ENCODE measurements around the gene INPP4A.
"Not testable (repeated sequence)": the region's sequence is repeated elsewhere in the genome, so short reads cannot be mapped to it uniquely, and the experiment has no call there.

Gene INPP4A

GRCh38 chr2:98426771-98427170, 17.9 kb upstream of the INPP4A start:
- no peak overlapping the region for H3K27ac ChIP-seq
- no peak for TF ChIP-seq CTCF (conservative IDR thresholded peaks at IDR 0.05)

- no peak for TF ChIP-seq CTCF (conservative IDR thresholded peaks at IDR 0.05)
- H3K27ac ChIP-seq: no peak overlapping the region
Measured at GRCh38 chr2:98432145-98432544, 12.5 kb upstream of the INPP4A start.

DNA sequence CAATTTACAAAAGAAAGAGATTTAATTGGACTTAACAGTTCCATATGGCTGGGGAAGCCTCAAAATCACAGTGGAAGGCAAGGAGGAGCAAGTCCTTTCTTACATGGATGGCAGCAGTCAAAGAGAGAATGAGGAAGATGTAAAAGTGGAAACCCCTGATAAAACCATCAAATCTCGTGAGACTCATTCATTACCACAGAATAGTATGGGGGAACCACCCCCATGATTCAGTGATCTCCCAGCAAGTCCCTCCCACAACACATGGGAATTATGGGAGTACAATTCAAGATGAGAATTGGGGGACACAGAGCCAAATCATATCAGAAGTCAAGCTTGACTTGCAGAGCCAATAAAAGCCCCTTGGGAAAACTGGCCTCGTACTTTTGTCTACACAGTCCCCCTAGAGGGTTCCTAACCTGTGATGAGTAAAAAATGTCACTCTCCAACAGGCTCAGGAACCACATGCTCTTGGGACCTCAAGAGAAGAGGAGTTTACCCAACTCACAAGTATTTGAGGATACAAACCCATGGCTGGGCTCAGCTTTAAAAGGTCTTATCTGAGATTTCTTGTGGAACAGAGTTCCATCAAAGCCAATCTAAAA, 11.2 kb upstream of the INPP4A start:
- no peak overlapping the region for H3K27ac ChIP-seq
- TF ChIP-seq CTCF (conservative IDR thresholded peaks at IDR 0.05): no peak

- no peak overlapping the region for H3K27ac ChIP-seq
- TF ChIP-seq CTCF (conservative IDR thresholded peaks at IDR 0.05): no peak
Measured at GRCh38 chr2:98434492-98434891, 10.2 kb upstream of the INPP4A start.

- not testable (repeated sequence) for H3K27ac ChIP-seq
Measured at GRCh38 chr2:98435670-98436069, 9.0 kb upstream of the INPP4A start.

DNA sequence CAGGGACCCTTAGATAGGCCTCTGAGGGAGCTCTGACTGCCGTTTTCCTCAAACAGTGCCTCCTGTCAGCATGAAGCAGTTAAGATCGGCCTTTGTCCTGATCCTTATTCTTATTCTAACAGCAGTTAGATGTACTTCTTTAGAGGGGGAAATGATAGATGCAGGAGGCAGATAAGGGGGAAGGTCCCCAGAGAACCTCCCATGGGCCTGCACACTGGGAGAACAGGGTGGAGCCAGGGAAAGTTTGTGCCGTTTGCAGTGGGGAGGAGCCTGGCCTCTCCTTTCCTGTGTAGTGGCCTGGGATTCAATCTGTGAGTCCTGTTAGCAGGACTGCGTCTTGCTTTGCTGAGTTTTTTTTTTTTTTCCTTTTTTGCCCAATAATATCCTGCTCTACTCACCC, 7.9 kb upstream of the INPP4A start:
- TF ChIP-seq CTCF (conservative IDR thresholded peaks at IDR 0.05): no peak
- no peak overlapping the region for H3K27ac ChIP-seq

DNA sequence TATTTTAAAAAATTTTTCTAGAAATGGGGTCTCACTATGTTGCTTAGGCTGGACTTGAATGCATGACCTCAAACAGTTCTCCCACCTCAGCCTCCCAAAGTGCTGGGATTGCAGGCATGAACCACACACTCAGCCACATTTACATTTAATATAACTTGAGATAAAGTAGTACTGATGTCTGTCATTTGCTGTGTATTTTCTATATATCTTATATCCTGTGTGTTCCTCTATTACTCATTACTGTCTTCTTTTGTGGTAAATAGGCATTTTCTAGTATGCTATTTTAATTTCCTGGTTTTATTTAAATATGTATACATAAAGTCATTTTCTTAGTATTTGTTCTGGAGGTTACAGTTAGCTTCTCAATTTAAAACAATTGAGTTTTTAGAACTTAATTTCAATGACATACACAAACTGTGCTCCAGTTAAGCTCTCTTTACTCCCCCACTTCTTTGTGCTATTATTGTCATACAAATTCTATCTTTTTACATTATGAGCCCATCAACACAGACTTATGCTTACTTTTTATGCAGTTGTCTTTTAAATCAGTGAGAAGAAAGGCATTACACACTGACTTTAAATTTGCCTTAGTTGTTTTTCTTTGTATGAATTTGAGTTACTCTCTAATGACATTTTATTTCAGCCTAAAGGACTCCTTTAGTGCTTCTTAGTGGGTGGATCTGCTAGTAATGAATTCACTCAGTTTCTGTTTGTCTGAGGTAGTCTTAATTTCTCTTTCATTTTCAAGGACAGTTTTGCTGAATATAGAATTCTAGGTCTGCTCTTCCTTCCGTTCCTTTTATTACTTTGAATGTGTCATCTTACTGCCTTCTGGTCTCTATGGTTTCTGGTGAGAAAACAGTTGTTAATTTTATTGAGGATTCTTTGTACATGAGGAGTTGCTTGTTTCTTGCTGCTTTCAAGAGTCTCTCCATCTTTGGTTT, 6.2 kb upstream of the INPP4A start:
- no peak overlapping the region for H3K27ac ChIP-seq
- no peak for TF ChIP-seq CTCF (conservative IDR thresholded peaks at IDR 0.05)
